ENCODE data around the gene HELT. TPM values are rescaled to one million over a fixed set of nuclear protein-coding genes. Genes with fewer than 3 reads are reported as not detected.

HELT gene
- total and polyA plus RNA-seq, 10 of the 15 experiments (the other 5 are each of a cell fraction or from before 2014, with no cell fraction given), result not detected

DNA sequence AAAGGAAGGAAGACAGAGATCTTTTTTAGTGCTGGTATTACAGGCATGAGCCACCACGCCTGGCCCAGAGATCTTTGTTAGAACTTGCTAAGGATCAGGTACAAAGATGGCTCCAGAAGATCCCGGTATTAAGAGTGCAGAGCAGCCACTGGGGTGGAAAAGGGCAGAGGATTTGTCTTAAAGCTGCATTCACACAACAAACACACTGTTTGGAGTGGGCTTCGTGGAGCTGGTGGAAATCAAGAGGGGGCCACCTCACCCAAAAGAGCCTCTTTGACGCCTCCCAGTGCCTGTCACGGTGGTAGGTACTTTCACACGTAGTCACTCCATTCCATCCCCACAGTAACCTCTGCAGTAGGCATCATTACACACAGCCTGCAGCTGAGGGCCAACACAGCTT lies 13.3 kb downstream of the HELT start (continued):
- no peak for TF ChIP-seq RAD21 (IDR thresholded peaks at IDR 0.05; ENCODE audit: insufficient read depth, low read depth, low read length)
- TF ChIP-seq, protein P1, sequence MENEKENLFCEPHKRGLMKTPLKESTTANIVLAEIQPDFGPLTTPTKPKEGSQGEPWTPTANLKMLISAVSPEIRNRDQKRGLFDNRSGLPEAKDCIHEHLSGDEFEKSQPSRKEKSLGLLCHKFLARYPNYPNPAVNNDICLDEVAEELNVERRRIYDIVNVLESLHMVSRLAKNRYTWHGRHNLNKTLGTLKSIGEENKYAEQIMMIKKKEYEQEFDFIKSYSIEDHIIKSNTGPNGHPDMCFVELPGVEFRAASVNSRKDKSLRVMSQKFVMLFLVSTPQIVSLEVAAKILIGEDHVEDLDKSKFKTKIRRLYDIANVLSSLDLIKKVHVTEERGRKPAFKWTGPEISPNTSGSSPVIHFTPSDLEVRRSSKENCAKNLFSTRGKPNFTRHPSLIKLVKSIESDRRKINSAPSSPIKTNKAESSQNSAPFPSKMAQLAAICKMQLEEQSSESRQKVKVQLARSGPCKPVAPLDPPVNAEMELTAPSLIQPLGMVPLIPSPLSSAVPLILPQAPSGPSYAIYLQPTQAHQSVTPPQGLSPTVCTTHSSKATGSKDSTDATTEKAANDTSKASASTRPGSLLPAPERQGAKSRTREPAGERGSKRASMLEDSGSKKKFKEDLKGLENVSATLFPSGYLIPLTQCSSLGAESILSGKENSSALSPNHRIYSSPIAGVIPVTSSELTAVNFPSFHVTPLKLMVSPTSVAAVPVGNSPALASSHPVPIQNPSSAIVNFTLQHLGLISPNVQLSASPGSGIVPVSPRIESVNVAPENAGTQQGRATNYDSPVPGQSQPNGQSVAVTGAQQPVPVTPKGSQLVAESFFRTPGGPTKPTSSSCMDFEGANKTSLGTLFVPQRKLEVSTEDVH (IDR thresholded peaks at IDR 0.05; ENCODE audit: low read depth, partially characterized antibody), result no peak
- no peak for TF ChIP-seq SREBF2 (IDR thresholded peaks at IDR 0.05; ENCODE audit: low read length)
- TF ChIP-seq PAX5 (IDR thresholded peaks at IDR 0.05; ENCODE audit: borderline replicate concordance, low read depth, low read length), result no peak
- no peak for TF ChIP-seq BCL11A (IDR thresholded peaks at IDR 0.05; ENCODE audit: low read depth, low read length)
- no peak for TF ChIP-seq ZNF622 (IDR thresholded peaks at IDR 0.05)
- no peak for TF ChIP-seq STAT1 (conservative IDR thresholded peaks at IDR 0.05)

DNA sequence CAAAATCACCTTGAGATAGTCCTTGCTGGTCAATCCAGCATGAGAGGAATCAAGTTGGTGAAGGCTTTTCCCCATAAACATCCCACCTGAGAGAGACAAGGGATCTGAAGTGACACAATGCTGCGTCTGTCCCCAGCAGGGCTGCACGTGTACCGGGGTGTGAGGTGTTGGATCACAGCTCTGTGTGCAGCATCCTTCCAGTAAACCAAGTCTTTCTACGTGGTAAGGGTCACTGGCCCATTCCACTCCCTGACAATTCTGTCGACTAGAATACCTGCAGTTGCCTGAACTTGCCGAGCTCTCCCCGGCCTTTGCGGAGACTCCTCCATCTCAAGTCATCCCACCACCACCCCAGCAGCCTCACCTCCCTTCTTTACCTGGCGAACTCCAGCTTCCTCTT lies 14.8 kb downstream of the HELT start:
- ChIA-PET RAD21 (ENCODE audit: unreplicated experiment) (interaction anchor here (0.7 to 1.0 kb wide), 3 partner anchors 11 to 273 kb away, joined by 3 to 5 read pairs (median 3); no protein-coding TSS in a partner anchor), POLR2A (no interaction called here), CTCF (interaction anchor here (0.8 to 3.1 kb wide), 6 partner anchors 9 to 150 kb away, joined by 3 to 14 read pairs (median 4); no protein-coding TSS in a partner anchor)

More for the DNA sequence above, 14.8 kb downstream of the HELT start:
- no peak overlapping the region for H3K9ac ChIP-seq (ENCODE audit: control insufficient read depth, insufficient read depth, low read length)
- no peak for DNase-seq (ENCODE audit: low read depth, low spot score)
- in situ Hi-C loops (cut with MboI) (loop anchor here (25.0 kb wide), 1 partner anchor 1004 kb away; no protein-coding TSS in a partner anchor), intact Hi-C loops (cut with micrococcal nuclease; ENCODE audit: unreplicated experiment) (no loop called here)
- H3K9me3 ChIP-seq (replicated peaks; ENCODE audit: control insufficient read depth, insufficient read depth, low read length), result no peaks in the 10 kb centered on the region
- no peaks in the 10 kb centered on the region for H4K20me1 ChIP-seq (ENCODE audit: control insufficient read depth, insufficient read depth)
- no peaks in the 10 kb centered on the region for H3K4me1 ChIP-seq (ENCODE audit: control insufficient read depth, insufficient read depth, low read length)
- H3K4me2 ChIP-seq (ENCODE audit: control insufficient read depth, insufficient read depth), result no peak overlapping the region
- ATAC-seq, result no peak
- H3K4me3 ChIP-seq, result no peak overlapping the region
- 69% methylated on average over 9 of the region's 9 CpGs for WGBS (ENCODE audit: insufficient coverage, insufficient replicate concordance, low lambda C conversion rate, missing lambda C conversion rate)
- FAIRE-seq, result no peak
- no peak overlapping the region for H2AFZ ChIP-seq (ENCODE audit: control insufficient read depth, low read depth, low read length)
- TF ChIP-seq, protein P2, sequence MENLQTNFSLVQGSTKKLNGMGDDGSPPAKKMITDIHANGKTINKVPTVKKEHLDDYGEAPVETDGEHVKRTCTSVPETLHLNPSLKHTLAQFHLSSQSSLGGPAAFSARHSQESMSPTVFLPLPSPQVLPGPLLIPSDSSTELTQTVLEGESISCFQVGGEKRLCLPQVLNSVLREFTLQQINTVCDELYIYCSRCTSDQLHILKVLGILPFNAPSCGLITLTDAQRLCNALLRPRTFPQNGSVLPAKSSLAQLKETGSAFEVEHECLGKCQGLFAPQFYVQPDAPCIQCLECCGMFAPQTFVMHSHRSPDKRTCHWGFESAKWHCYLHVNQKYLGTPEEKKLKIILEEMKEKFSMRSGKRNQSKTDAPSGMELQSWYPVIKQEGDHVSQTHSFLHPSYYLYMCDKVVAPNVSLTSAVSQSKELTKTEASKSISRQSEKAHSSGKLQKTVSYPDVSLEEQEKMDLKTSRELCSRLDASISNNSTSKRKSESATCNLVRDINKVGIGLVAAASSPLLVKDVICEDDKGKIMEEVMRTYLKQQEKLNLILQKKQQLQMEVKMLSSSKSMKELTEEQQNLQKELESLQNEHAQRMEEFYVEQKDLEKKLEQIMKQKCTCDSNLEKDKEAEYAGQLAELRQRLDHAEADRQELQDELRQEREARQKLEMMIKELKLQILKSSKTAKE (IDR thresholded peaks at IDR 0.05; ENCODE audit: low read depth, poor library complexity, severe bottlenecking), result no peak
- TF ChIP-seq EGR1 (IDR thresholded peaks at IDR 0.05; ENCODE audit: borderline replicate concordance in 1 of 2, low read depth in 2 of 2, low read length in 2 of 2), result no peak
- TF ChIP-seq MEF2A (IDR thresholded peaks at IDR 0.05; ENCODE audit: insufficient read depth, low read depth, low read length), result no peak
- TF ChIP-seq PAX5 (IDR thresholded peaks at IDR 0.05; ENCODE audit: borderline replicate concordance, low read depth, low read length), result no peak
- TF ChIP-seq RCOR1 (conservative IDR thresholded peaks at IDR 0.05; ENCODE audit: low read depth, low read length), result no peak
- no peak for TF ChIP-seq NFYA (IDR thresholded peaks at IDR 0.05; ENCODE audit: borderline replicate concordance, low read depth, low read length)
- peaks cover 0 to 2% of the 10 kb centered on the region in 2 experiments; a peak in 2 of 4 replicates for H3K27me3 ChIP-seq (replicated peaks in 1 of 2; ENCODE audit: control insufficient read depth in 2 of 2, insufficient read depth in 2 of 2, low read length in 1 of 2)
- no TSS peak for BruUV-seq (replicated peaks)
- SMC1A ChIA-PET (ENCODE audit: uncharacterized antibody, unreplicated experiment), result interaction anchor here (1.0 to 1.5 kb wide), 3 partner anchors 21 to 151 kb away, joined by 4 to 5 read pairs (median 4); no protein-coding TSS in a partner anchor
- no peak overlapping the region for H3K27ac ChIP-seq (ENCODE audit: control insufficient read depth, insufficient read depth)
- no peaks in the 10 kb centered on the region for H3K36me3 ChIP-seq (ENCODE audit: control insufficient read depth in 2 of 2, insufficient read depth in 2 of 2, low read length in 1 of 2)
- H3K79me2 ChIP-seq (ENCODE audit: control insufficient read depth, insufficient read depth, low read length), result no peaks in the 10 kb centered on the region

All from GM12878 (cell line).